Measurements from ENCODE around the gene PRSS23.
"Not testable (repeated sequence)": the region's sequence is repeated elsewhere in the genome, so short reads cannot be mapped to it uniquely, and the experiment has no call there.

The PRSS23 gene

GRCh38 chr11:86814775-86815174, 14.4 kb downstream of the PRSS23 start:
- DNase-seq (ENCODE audit: low read depth) = peak; percentile 21

GRCh38 chr11:86815726-86816125, 15.4 kb downstream of the PRSS23 start:
- DNase-seq (ENCODE audit: low read depth) = no peak

- DNase-seq (ENCODE audit: low read depth) = peak; percentile 31
Observed at GRCh38 chr11:86816251-86816726, 15.9 kb downstream of the PRSS23 start.

- peak; percentile 72 for DNase-seq (ENCODE audit: low read depth)
Observed at GRCh38 chr11:86818462-86819192, 18.3 kb downstream of the PRSS23 start.

- DNase-seq (ENCODE audit: low read depth) = not testable (repeated sequence)
Observed at GRCh38 chr11:86824139-86824538, 23.8 kb downstream of the PRSS23 start.

- DNase-seq (ENCODE audit: low read depth) = not testable (repeated sequence)
Observed at GRCh38 chr11:86834376-86834775, 34.0 kb downstream of the PRSS23 start.

- DNase-seq (ENCODE audit: low read depth) = not testable (repeated sequence)
Observed at GRCh38 chr11:86844762-86845508, 44.6 kb downstream of the PRSS23 start.

GRCh38 chr11:86848132-86848531, 47.8 kb downstream of the PRSS23 start:
- DNase-seq (ENCODE audit: low read depth) = no peak

GRCh38 chr11:86849679-86850078, 49.3 kb downstream of the PRSS23 start:
- no peak for DNase-seq (ENCODE audit: low read depth)

Measured in amniotic epithelial cell (primary cell).